GM10248 (cell line): ENCODE data around the gene PI4K2B.

Experiments
- CTCF ChIA-PET: fragments of 300-600 bp; sonication (Branson Sonifier 250); formaldehyde crosslinking; extraction: SDS; loops from one replicate; lab custom pipeline; 2021; ENCODE audit warnings: antibody characterized with exemption; lab: Yijun Ruan, JAX
- POLR2A ChIA-PET: fragments of 350-650 bp; sonication (Branson Sonifier 250); formaldehyde crosslinking; extraction: SDS; loops from one replicate; lab custom pipeline; 2020; ENCODE audit warnings: antibody characterized with exemption; lab: Yijun Ruan, JAX
- DNase-seq: peaks from one replicate; pipeline ENCODE4 v3.0.0; 2012; ENCODE audit errors: extremely low spot score
- CTCF ChIP-seq: IDR thresholded peaks from 2 replicates; pipeline ENCODE4 v1.5.1; 2012; ENCODE audit warnings: mild to moderate bottlenecking, low read depth; ENCODE audit errors: extremely low read depth, missing control alignments, control extremely low read depth

PI4K2B gene

DNA sequence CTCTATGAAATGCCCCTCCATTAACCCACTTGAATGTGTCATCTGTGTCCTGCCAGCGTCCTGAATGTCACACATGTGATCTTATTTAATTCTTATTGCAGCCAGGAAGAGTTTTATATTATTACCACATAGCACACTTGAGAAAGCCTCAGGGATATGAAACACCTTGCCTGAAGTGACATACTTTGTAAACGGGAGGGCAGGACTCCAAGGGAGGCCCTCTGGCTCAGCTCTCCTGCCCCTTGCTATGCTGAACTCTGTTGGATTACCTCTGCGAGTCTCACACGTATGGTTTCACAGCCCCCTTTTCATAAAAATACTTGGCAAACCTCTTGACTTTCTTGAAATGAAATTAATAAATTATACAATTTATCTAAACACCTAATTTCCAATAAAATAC lies 67.6 kb downstream of the PI4K2B start:
- CTCF ChIA-PET, result interaction anchor here (1.2 kb wide), 1 partner anchor 11 kb away, joined by 3 read pairs; no protein-coding TSS in a partner anchor
- POLR2A ChIA-PET, result no interaction called here
- no peak for DNase-seq
- TF ChIP-seq CTCF, result no peak

- no peak for DNase-seq
- TF ChIP-seq CTCF, result no peak
- ChIA-PET POLR2A (no interaction called here), CTCF (interaction anchor here (1.2 to 1.8 kb wide), 2 partner anchors 10 kb away, joined by 3 to 11 read pairs; partner anchors contain the start of gene ZCCHC4)
Measured at GRCh38 chr4:25302626-25303025, 68.8 kb downstream of the PI4K2B start.

- ChIA-PET CTCF (interaction anchor here (1.8 kb wide), 1 partner anchor 9 kb away, joined by 11 read pairs; the partner anchor contains the start of gene ZCCHC4), POLR2A (no interaction called here)
- no peak for TF ChIP-seq CTCF
- no peak for DNase-seq
Measured at GRCh38 chr4:25303578-25303977, 69.7 kb downstream of the PI4K2B start.

DNA sequence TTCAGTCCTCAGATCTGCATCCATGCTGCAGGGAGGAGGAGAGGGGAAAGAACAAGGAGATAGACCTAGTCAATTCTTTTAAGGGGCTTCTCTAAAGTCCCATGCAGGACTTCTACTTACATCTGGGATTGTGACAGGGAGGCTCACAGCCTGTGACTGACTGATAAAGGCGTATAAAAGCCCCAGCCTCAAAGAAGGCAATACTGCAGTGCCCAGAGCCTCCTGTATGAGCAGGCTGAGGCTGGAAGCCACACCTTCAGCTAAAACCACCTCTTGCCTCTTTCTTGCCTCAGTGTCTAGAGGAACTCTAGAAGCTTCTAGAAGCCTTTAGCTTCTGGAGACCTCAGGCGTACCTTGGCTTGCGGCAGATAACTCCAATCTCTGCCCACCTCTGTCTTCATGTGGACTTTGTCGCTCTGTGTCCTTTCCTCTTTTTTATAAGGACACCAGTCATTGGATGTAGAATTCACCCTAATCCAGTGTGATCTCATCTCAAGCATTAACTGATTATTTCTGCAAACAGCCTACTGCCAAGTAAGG lies 72.8 kb downstream of the PI4K2B start:
- DNase-seq, result no peak
- no peak for TF ChIP-seq CTCF
- ChIA-PET POLR2A (no interaction called here), CTCF (interaction anchor here (1.0 to 2.0 kb wide), 3 partner anchors 12 to 49 kb away, joined by 3 to 5 read pairs (median 4); no protein-coding TSS in a partner anchor)

- DNase-seq, result no peak
- ChIA-PET POLR2A (no interaction called here), CTCF (interaction anchor here (2.0 kb wide), 1 partner anchor 18 kb away, joined by 5 read pairs; no protein-coding TSS in a partner anchor)
- TF ChIP-seq CTCF, result no peak
Measured at GRCh38 chr4:25307596-25307995, 73.8 kb downstream of the PI4K2B start.

DNA sequence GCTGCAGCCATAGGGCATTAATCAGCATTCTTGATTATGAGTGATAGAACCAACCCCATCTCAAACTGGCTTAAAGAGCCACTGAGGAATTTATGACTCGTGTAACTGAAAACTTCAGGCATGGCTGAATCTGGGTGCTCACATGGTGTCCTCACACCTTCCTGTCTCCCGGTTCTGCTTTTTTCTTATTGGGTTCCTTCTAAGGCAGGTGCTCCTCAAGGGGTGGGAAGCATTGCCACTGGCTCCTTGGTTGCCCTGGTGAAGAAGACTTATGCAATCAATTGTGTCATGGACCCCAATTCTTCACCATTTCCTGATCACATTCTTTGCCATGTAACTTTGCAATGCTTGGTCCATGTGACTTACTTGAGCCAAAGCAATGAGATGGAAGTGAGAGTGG lies 74.5 kb downstream of the PI4K2B start:
- TF ChIP-seq CTCF, result no peak
- CTCF ChIA-PET, result interaction anchor here (1.3 kb wide), 1 partner anchor 18 kb away, joined by 3 read pairs; no protein-coding TSS in a partner anchor
- POLR2A ChIA-PET, result no interaction called here
- no peak for DNase-seq
